ENCODE data around the gene CNOT2.

DNA sequence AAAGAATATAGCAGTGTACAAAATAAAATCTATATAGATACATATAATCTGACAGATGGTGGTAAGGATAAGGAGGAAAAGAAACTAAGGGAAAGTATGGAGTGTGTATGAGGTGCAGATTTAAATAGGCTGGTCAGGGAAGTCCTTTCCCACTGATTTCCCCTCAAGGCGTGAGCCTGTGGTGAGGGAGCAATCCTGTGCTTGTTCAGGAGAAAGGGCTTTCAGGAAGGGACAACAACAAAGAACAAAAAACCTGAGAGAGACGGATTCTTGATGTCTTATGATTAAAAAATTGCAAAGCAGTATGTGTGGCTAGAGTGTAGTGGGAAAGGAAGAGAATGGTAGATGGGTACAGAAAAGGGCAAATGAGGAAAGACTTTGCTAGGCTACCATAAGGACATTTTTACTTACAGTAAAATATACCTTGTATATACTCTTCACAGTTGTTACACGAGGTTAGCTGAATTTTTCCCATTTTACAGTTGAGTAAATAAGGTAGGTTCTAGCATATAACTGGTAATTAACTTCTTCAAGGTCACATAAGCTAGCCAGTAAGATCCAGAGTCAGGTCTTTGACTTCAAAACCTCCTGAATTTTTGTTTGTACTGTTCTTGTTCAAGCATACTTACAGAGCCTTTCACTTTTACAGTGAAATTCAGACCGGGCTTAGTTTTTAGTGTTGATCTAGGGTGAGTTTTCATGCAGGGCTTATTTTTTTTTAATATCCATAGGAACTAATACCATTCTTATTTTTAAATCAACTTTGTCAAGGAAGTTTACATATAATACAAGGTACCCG lies 15.6 kb downstream of the CNOT2 start:
- TF ChIP-seq, protein P1, sequence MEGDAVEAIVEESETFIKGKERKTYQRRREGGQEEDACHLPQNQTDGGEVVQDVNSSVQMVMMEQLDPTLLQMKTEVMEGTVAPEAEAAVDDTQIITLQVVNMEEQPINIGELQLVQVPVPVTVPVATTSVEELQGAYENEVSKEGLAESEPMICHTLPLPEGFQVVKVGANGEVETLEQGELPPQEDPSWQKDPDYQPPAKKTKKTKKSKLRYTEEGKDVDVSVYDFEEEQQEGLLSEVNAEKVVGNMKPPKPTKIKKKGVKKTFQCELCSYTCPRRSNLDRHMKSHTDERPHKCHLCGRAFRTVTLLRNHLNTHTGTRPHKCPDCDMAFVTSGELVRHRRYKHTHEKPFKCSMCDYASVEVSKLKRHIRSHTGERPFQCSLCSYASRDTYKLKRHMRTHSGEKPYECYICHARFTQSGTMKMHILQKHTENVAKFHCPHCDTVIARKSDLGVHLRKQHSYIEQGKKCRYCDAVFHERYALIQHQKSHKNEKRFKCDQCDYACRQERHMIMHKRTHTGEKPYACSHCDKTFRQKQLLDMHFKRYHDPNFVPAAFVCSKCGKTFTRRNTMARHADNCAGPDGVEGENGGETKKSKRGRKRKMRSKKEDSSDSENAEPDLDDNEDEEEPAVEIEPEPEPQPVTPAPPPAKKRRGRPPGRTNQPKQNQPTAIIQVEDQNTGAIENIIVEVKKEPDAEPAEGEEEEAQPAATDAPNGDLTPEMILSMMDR (IDR thresholded peaks at IDR 0.05): no peak
- no peak for TF ChIP-seq POLR2A (IDR thresholded peaks at IDR 0.05)

Measured in Peyer's patch (tissue), 4 donors.